T-helper 2 cell treated with Interferon-gamma antibody and Interleukin-4, amounts not matched to agents 100 ng/mL and 5 ng/mL, for 36 hours (primary cell): ENCODE results near the gene DLX5. TPM values are rescaled to one million over a fixed set of nuclear protein-coding genes. Genes with fewer than 3 reads are reported as not detected.

Experiments
- intact Hi-C: fragments of 100-400 bp; cut with micrococcal nuclease; formaldehyde crosslinking; loops from one replicate; pipeline ENCODE4 v1.15.1; 2023
- total RNA-seq: library from RNA; stranded (reverse); gene quantifications from 2 replicates; pipeline ENCODE4 v1.2.3, GENCODE V29; 2022

DLX5 gene
- total RNA-seq, 1 donor from 2014 or later = not detected

DNA sequence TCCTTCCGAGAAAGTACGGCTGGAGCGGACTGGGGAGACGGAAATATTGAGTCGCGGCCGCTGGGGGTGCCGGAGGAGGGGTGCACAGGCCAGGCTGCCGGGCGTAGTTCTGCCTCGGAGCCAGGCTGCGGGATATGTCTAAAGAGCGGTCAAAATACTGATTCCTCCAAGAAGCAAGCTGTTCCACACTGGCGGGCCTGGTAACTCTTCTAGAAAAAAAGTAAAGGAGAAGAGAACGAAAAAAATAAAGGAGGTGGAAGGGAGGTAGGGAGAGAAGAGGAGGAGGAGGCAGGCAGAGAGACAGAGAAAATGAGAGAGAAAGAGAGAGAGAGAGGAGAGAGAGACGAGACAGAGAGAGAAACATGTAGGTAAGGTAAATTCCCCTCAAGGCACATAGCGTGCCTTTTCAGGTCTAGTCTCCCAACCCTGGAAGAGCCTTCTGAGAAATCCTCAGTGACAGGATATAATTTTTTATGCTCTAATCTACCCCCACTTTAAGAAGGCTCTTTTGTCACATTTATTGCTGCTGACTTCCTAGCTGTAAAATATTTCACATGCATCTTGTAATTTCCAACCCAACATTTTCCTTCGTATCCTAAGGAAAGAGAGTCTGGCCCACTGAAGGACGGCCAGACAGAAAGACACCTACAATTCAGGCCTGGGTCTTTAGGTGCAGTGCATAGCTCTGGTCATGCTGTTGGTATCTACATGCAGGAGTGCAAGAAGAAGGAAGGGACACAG lies 5.7 kb downstream of the DLX5 start:
- intact Hi-C loops = no loop called here

DNA sequence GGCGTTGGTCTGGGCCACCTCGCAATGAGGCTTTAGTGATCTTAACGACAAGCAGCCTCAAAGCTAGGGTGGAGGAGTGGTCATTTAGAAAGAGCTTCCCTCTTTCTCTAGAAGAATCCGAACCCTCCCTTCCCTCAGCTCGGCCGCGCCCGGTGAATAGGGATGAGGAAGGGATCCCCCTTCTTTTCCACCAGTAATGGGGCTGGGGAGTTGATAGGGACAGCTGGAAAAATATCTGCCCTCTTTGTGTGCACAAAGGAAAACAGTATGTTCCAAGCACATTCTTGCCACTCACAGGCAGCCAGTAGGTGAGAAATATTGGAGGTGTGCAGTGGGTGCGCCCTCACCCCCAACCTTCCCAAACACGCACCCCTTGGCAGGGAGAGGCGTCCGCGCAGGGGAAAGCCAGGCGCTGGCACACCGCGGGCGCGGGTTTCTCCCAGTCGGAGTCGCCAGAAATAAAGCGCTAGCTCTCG lies 6.5 kb downstream of the DLX5 start:
- intact Hi-C loops = no loop called here

DNA sequence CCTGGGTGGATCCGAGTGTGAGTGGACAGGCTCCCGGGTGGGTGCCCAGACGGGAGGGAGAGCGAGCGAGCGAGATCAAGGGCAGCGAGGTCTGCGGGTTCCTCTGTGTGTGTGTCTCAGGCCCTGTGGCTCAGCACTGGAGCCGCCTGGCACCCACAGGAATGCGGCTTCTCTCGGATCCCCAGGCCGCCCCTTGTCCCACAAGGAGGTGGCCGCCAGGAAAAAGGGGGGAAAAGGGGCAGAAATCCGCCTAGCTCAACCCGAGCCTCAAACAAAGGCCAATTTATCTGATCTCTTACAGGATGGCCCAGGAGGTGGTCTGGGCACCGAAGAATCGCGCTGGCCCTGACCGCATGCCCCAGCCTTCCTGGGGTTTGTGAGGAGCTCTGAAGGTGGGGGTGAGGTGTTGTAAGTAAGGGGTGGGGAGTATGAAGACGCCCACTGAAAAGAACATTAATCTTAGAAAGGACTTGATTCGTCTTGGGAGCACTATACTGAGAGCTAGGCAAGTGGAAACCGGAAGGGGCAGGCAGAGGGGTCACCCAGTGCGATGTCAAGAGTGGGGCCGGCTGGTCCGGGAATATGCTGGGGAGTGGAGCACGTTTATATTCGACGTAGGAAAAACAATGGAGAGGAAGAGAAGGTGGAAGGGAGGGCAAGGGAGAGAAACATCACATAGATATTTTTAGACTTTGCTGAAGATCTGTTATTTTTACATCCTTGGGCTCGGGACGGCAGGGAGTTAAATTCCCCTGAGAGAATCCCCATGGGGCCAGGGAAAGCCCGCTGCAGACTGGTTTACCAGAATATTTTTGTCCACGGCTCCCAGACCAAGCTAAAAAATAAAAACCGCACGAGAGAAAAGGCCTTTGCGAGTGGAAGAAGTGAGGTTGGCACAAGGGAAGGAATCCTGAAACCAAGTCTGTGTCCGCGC lies 7.2 kb downstream of the DLX5 start:
- intact Hi-C loops = no loop called here

DNA sequence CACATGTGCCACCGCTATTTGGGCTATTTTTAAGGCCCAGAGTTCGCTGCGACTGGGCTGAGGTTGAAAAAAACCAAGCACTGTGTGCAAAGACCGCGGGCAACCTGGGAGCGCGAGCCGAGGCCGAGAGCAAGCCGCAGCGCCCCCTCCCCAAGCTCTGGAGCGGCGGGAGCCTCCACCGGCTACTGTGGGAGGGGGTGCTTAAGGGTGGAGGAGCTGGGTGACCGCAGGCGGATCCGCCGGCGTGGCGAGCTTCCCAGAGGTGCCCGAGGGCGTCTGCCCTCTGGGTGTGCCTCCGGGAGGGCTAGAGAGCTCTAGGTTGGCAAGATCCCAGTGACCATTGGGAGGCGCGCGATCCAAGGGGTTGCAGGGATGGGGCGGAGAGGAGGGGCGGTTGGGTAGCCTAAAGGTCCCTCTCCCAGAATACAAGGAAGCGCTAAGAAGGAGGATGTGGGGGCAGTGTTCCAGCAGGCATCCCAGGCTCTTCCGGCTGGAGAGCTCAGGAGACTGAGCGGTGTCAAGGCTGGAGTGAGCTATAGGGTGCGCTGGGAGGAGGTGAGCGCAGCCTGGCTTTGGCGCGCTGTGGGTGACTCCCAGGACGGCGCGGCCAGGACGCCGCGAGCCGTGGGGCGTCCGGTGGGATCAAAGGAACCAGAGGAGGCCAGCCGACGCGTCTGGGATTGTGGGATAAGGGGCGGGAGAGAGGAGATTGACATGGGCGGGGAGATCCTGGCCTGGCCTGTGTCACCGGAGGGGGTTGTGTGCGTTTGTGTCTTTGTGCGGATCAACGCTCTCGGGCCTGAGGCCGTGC lies 8.0 kb downstream of the DLX5 start:
- intact Hi-C loops = no loop called here

DNA sequence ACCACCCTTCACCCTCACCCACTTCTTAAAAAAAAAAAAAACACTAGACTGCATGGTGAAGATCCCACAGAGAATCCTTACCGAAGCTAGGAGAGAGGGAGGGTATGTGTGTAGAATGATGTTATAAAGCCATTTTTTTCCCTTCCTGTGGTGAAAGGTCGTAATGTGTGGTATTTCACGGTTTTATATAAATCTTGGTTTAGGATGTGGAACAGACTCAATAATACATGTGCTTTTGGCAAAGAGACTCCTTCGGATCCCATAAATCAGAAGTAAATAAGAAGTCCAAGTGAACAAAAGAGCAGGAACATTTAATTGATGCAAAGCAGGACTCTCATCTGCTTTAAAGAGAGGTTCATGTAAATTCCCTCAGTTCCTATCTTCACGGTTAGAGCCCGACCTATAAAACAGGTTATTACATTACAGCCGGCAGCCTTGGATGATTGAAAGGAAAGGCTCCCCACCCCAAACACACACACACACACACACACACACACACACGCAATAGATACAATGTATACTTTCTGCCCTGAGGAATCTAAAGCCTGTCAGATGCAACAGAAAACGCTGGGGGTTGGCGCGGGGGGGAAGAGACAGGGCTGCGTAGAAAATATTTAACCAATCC lies 8.8 kb downstream of the DLX5 start:
- intact Hi-C loops = no loop called here

DNA sequence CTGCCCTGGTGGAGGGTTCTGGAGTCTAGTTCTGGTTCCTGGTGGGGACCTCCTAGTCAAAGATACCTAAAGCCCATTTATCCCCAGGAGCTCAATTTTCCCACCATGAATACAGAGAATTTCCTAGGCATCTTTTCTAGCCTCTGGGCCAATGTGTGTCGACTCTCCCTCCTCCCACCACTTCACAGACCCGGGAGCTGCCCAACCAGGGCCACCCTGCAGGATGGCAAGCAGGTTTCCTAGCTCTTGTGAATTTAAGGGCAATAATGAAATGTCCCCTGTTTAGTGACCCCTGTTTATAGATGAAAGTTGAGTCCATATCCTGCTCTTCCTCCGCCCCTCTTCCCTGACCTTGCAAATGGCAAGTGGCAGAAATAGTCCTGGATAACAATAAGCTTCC lies 9.4 kb downstream of the DLX5 start:
- intact Hi-C loops = no loop called here

DNA sequence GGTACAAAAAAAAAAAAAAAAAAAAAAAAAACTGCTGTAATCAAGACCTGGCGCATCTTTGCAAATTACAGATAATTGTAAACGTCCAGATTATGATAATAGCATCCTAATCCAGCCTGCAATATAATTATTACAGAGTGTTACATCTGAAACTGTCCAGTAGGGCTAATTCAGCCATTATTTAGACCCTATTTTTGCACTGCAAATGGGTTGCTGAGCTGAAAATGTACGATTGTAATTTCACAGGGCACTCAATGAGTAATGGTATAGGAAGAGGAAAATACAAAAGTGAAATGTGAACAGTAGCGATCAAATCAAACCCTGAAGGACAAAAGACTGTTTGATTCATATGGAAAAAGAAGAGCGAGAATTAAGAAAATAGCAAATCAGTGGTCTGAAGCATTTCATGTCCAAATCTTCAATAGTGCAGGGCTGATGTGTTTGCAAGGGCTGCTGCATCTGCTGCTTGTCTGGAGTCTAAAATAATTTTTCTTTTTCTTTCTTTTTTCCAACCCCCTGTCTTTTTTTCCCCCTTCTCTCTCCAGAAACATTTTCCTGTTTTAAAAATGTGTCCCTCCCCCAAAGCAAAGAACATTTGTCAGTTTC lies 10.4 kb downstream of the DLX5 start:
- intact Hi-C loops = loop anchor here (1.0 to 5.0 kb wide), 2 partner anchors 8 to 597 kb away; no protein-coding TSS in a partner anchor

DNA sequence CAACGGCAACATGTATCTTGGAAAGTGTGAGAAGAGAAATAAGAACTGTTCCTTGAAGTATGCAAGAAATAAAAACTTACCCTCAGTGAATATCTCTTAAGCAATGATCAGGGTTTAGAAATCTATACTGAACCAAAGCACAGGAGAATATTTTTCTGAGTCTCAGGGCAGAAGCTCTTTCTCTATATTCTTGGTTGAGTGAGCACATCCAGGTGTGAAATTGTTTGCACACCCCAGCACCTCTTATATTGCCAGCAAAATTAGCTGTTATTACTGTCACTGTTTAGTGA lies 10.8 kb downstream of the DLX5 start:
- intact Hi-C loops = loop anchor here (1.0 to 5.0 kb wide), 2 partner anchors 9 to 596 kb away; no protein-coding TSS in a partner anchor

DNA sequence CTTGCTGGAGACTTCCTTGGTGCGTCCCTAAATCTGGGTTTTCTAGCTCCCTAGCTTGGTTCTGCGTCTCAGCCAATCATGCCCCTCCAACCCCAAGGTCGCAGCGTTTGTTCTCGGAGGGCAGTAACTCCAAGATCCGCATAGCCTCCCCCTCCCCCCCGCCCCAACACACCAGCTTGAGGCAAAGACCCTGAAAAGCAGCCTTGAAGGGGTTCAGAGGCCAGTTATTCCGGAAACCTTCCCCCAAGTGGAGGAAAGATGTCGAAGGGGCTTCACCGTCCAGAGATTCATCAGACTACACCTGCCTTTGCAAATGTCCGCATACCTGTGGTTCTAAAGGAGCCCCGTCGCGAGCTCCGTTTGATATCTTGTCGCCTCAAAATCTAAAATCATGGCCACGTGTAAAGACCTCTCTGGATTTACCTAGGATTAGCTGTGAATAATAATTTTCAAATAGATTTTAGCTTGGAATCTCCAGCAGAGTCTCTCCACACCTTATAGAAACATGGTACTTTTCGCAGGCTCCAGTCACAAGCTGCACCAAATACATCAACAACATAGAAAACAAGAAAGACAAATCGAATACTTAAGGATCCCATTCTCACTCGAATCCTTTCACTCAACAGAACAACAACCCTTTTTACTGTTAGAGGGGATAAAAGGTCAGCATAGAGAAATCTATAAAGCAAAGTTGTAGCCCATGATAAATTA lies 11.3 kb downstream of the DLX5 start:
- intact Hi-C loops = loop anchor here (5.0 kb wide), 1 partner anchor 596 kb away; no protein-coding TSS in a partner anchor

DNA sequence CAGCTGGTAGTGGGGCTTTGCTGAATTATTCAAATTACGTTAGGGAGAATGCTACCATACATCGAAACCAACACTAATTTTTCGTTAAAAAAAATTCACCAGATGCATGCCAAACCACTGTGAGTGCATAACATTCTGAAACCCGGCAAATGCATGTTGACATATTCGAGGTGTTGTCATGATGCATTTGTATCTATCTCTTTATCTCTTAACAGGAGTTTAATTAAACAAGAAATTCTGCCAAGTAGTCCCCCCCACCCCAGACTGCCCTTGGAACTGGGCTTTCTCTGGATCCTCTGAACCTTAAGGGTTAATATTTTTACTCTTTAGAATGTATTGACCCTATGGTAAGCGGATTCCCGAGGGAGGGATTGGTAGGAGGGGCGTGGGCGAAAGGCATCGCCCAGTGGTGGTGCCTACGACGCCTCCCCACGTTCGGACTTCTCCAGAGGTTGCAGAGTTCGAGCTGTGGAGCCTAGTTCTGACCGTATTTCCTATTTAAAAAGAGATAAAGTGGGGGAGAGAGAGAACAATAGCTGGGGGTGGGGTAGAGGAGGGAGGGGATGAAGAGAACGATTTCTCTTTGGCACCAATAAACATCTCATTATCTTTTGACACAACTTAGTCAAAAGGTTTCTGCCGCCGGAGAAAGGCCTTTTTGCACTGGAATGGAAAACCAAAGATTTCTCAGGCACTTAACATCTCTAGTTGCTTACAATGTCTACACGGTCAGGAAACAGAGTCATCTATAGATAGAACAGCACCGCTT lies 12.1 kb downstream of the DLX5 start:
- intact Hi-C loops = loop anchor here (5.0 kb wide), 1 partner anchor 595 kb away; no protein-coding TSS in a partner anchor

DNA sequence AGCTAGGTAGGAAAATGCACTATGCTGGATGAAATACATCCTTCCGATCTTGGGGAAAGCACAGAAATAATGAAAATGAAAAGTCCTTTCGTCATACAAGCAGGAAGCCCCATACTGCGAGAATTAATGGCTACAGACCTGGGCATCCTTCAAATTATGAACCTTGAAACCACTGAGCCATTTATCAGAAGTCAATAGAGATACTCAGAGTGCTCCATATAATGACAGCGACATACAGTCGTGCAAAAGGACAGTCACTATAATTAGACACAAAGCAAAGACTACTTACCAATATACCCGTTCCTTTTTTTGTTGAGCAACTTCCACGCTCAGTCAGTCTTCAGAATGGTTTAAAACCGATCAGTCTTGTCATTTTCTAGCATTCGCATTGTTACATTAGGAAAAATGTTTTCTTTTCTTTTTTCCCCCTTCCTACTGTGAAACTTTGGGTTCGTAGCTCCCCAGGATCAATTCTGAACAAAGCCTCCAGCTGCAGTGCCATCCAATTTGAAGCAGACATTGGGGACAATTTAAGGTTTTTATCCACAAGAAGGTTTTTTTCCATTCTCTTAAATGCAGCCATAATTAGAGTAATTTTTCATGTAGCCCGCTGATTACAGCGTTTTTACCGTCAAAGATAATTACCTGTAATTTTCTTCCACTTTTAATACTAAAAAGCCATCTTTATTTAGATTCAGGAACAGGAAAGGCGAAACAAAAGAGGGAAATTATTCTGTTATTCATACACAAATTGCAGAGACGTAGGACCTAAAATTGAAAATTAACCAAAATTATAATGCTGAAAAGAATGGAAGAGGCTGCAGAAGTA lies 12.9 kb downstream of the DLX5 start:
- intact Hi-C loops = loop anchor here (5.0 kb wide), 1 partner anchor 594 kb away; no protein-coding TSS in a partner anchor

DNA sequence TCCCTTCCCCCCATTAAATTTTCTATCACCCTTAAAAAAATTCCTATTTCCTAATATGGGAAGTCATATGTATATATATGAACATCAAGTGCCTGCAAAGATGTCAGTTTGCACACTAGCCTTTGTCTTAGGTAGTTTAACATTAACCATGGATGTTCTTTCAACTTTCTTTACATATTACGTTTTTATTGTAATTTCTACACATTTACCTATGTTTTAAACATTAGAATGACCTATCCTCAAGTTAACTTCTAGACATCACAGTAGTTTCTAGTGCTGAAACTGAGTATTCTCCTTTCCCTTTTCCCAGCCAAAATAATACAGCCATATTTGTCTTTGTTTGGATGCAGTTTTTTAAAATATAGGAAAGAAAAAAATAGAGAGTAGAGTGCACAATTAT lies 13.5 kb downstream of the DLX5 start:
- intact Hi-C loops = loop anchor here (5.0 kb wide), 1 partner anchor 594 kb away; no protein-coding TSS in a partner anchor

DNA sequence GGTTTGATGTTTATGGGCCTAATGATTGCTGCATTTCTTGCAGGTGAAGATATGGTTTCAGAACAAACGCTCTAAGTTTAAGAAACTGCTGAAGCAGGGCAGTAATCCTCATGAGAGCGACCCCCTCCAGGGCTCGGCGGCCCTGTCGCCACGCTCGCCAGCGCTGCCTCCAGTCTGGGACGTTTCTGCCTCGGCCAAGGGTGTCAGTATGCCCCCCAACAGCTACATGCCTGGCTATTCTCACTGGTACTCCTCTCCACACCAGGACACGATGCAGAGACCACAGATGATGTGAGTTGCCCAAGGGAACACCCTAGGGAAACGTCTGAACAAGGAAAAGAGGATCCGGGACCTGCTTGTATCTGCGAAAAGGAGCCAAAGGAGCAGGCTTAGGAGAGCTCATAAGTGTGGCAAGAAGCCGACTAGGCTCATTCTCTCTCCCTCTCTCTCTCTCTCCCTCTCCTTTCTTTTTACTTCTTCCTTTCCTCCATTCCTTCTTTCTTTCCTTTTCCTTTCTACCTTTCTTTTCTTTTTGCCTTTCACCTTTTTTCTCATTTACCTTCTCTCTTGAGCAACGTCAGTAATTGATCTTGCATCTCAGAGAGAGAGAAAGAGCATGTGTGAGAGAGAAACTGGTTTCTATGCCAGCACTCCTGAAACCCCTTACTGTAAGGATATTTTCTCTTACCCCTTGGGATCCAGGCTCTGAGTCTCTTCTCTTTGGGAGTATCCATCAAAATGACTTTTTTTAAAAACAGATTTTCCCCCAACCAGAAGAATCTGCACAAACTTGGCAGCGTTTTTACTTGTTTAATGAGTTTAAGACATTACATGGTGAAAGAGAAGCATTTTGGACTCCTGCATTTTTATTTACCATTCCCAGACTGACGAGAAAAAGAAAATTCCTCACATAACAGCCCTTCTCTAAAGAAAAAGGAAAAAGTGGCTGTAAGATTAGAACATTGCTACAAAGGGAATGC lies 14.6 kb downstream of the DLX5 start:
- intact Hi-C loops = loop anchor here (5.0 kb wide), 1 partner anchor 593 kb away; no protein-coding TSS in a partner anchor

DNA sequence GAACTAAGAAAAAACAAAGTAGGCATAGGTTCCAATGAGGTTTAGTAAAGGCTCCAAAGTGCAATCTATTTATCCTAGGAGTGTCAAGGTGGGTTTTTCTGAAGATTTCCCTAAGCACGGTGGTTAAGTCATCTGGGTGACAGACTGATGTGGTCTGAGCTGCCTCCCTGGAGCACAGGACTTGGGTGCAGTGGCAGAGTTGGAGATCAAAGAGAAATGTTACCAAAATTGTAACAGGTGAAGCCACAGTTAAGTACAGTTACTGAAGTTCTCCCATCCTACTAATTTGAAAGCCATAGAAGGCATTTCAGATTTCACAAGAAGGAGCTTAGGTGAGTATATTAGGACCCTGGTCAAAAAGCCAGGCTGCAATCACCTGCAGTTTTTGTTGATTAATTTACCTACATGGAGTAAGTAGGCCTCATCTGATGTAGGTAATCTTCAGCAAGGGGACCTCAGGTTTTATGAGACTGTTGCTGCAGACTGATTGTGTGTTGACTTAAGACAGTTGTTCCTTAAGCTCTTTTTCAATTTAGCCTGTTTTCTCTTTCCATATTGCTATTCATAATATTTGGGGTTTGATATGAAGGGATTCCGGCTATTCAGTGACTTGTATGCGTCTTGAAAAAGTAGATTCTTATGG lies 16.2 kb downstream of the DLX5 start:
- intact Hi-C loops = no loop called here

DNA sequence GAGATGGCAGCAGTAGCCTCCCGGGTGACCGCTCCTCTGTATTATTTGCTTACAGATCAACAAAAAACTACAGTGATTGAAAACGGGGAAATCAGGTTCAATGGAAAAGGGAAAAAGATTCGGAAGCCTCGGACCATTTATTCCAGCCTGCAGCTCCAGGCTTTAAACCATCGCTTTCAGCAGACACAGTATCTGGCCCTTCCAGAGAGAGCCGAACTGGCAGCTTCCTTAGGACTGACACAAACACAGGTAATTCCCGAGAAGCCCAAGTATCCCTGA lies 17.1 kb downstream of the DLX5 start:
- intact Hi-C loops = no loop called here

DNA sequence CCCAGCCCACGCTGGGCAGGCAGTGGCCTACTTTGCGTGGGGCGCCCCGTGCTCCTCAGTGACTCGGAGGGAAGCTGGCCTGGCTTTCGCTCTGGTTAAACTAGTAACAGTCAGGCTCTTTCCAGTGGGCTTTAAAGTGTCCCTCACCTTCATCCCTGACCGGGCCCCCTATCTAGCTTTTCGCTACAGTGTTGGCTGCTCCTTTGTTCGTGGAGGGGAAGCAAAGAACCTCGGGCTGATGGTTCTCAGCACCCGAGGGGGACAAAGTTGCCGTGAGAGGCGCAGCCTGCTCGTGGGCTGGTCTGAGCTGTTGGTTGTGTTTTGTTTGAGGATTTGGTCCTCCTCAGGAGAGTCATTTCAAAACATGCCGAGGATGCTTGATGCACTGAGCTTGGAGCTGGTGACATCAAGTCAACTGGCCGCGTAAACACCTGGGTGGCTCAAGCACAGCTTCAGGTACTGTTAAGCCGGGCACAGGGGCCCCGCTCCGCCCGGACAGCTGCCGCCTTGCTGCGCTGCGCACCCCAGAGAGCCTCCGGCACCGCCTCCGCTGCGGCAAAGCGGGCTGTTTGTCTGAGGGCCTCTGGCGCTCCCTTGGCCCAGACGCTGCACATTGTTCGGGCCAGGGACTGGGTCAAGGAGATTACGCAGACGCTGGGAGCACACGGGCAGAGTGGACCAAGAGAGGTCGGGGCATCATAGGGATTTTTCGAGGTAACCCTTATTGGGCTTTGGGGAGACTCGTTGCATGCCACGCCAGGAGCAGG lies 17.6 kb downstream of the DLX5 start:
- intact Hi-C loops = loop anchor here (1.0 kb wide), 1 partner anchor 16 kb away; no protein-coding TSS in a partner anchor
